SU-DHL-6 (cell line): ENCODE measurements around the gene OSTC.

ENCODE experiments used
- EZH2phosphoT487 ChIP-seq: fragments of 200-600 bp; sonication (generic), shearing (Covaris generic); conservative IDR thresholded peaks from 2 replicates; pipeline ENCODE4 v1.6.1; 2018; ENCODE audit warnings: mild to moderate bottlenecking, antibody characterized with exemption, low read length, moderate library complexity, mixed read lengths
- TF ChIP-seq, protein P1 (sequence below): fragments of 200-600 bp; sonication (generic); IDR thresholded peaks from one replicate; pipeline ENCODE4 v1.5.1; 2017; ENCODE audit warnings: antibody characterized with exemption, mild to moderate bottlenecking, low read length, moderate library complexity; ENCODE audit not compliant: insufficient read depth, poor library complexity, severe bottlenecking

DNA sequence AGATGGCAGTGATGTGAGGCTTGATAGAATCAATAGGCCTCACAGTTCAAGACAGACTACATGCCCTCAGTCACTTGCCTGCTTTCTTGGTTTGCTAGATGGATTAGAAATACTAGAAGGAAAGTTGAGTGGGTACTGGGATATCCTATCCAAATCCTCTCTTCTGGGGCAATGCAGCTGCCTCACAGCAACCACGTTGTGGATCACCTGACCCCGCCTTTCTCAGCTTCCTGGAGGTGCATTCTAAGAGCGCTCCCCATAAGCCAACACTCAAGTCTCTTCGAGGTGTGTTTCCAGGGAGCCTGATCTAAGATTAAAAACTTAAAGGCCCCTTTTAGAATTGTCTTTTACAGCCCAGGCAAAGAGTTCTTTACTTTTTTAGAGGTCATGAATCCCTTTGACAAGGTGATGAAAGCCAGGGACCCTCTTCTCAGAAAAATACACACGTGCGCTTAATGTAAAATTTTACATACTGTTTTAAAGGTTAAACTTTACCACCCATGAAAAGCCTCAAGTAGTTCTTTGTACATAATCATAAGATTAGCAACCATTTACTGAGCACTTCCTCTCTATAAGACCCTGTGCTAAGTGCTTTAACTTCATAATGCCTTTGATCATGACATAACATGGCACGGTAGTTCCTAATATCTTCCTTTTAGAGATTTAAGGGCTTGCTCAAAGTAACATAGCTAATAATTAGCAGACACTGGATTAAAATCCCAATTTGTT is 30.9 kb upstream of the OSTC start:
- TF ChIP-seq EZH2phosphoT487 = no peak
- TF ChIP-seq, protein P1, sequence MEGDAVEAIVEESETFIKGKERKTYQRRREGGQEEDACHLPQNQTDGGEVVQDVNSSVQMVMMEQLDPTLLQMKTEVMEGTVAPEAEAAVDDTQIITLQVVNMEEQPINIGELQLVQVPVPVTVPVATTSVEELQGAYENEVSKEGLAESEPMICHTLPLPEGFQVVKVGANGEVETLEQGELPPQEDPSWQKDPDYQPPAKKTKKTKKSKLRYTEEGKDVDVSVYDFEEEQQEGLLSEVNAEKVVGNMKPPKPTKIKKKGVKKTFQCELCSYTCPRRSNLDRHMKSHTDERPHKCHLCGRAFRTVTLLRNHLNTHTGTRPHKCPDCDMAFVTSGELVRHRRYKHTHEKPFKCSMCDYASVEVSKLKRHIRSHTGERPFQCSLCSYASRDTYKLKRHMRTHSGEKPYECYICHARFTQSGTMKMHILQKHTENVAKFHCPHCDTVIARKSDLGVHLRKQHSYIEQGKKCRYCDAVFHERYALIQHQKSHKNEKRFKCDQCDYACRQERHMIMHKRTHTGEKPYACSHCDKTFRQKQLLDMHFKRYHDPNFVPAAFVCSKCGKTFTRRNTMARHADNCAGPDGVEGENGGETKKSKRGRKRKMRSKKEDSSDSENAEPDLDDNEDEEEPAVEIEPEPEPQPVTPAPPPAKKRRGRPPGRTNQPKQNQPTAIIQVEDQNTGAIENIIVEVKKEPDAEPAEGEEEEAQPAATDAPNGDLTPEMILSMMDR = no peak
